SH-SY5Y (cell line): Measurements from ENCODE around the gene VEGFB.

Source experiments
- GATA2 ChIP-seq: IDR thresholded peaks from 2 replicates; pipeline ENCODE4 v1.6.1; 2011; ENCODE audit warnings: mild to moderate bottlenecking, low read depth, low read length
- GATA3 ChIP-seq: IDR thresholded peaks from 2 replicates; pipeline ENCODE4 v1.6.1; 2011; ENCODE audit warnings: low read depth, mild to moderate bottlenecking, low read length, moderate library complexity

VEGFB gene

GRCh38 chr11:64223001-64223651 lies 11.3 kb upstream of the VEGFB start:
- no peak for TF ChIP-seq GATA3
- TF ChIP-seq GATA2, result no peak

GRCh38 chr11:64224151-64224890 lies 10.1 kb upstream of the VEGFB start:
- TF ChIP-seq GATA2, result no peak
- TF ChIP-seq GATA3, result no peak

GRCh38 chr11:64224891-64225607 lies 9.3 kb upstream of the VEGFB start:
- no peak for TF ChIP-seq GATA2
- TF ChIP-seq GATA3, result no peak

GRCh38 chr11:64225608-64226506 lies 8.5 kb upstream of the VEGFB start, which contains the start of the genes NUDT22 and TRPT1:
Gene NUDT22 (plus strand): TSS chr11:64226274. CDS start chr11:64226653, 379 bp downstream.
Gene TRPT1 (minus strand): TSS chr11:64226186. CDS start chr11:64225860, 326 bp downstream.
- TF ChIP-seq GATA2 (no peak), GATA3 (no peak)

- no peak for TF ChIP-seq GATA2
- TF ChIP-seq GATA3, result no peak
Observed at GRCh38 chr11:64226507-64227051, 7.8 kb upstream of the VEGFB start.

GRCh38 chr11:64227405-64227956 lies 6.9 kb upstream of the VEGFB start:
- TF ChIP-seq GATA2 (no peak), GATA3 (no peak)

- TF ChIP-seq GATA2, result no peak
- no peak for TF ChIP-seq GATA3
Observed at GRCh38 chr11:64229090-64229743, 5.2 kb upstream of the VEGFB start.

GRCh38 chr11:64229744-64230170 lies 4.6 kb upstream of the VEGFB start:
- TF ChIP-seq GATA2, result no peak
- no peak for TF ChIP-seq GATA3

GRCh38 chr11:64230171-64230984 lies 4.0 kb upstream of the VEGFB start, which contains the start of gene DNAJC4:
Gene DNAJC4 (plus strand): TSS chr11:64230548. CDS start chr11:64230855, 307 bp downstream.
- TF ChIP-seq GATA2 (no peak), GATA3 (no peak)

- no peak for TF ChIP-seq GATA2
- TF ChIP-seq GATA3, result no peak
Observed at GRCh38 chr11:64230985-64231365, 3.4 kb upstream of the VEGFB start.

GRCh38 chr11:64231546-64231945 lies 2.8 kb upstream of the VEGFB start:
- no peak for TF ChIP-seq GATA2
- TF ChIP-seq GATA3, result no peak
